Hepatocyte (in vitro differentiated cells): ENCODE measurements around the gene GPR157. TPM values are rescaled to one million over a fixed set of nuclear protein-coding genes. Genes with fewer than 3 reads are reported as not detected.

ENCODE experiments used
- DNase-seq: peaks from one replicate; pipeline ENCODE4 v3.0.0-alpha.2; 2016; ENCODE audit warnings: low spot score
- H2AFZ ChIP-seq: fragments of 200-600 bp; sonication (generic); 2 replicates; pipeline ENCODE4 v1.6.0; 2016; ENCODE audit warnings: antibody characterized with exemption, mild to moderate bottlenecking
- H3K27ac ChIP-seq: fragments of 200-600 bp; sonication (generic); 2 replicates; pipeline ENCODE4 v1.5.1; 2016; ENCODE audit warnings: mild to moderate bottlenecking
- H3K27me3 ChIP-seq: fragments of 200-600 bp; sonication (generic); 2 replicates; pipeline ENCODE4 v1.6.1; 2016
- H3K36me3 ChIP-seq: fragments of 200-600 bp; sonication (generic); replicated peaks from 2 replicates; pipeline ENCODE4 v1.5.1; 2016; ENCODE audit warnings: low read depth; ENCODE audit not compliant: insufficient read depth
- H3K4me1 ChIP-seq: fragments of 200-600 bp; sonication (generic); 2 replicates; pipeline ENCODE4 v1.5.1; 2016; ENCODE audit warnings: mild to moderate bottlenecking, moderate library complexity; ENCODE audit not compliant: insufficient read depth
- H3K4me2 ChIP-seq: fragments of 200-600 bp; sonication (generic); 2 replicates; pipeline ENCODE4 v1.6.0; 2016
- H3K4me3 ChIP-seq: fragments of 200-600 bp; sonication (generic); 2 replicates; pipeline ENCODE4 v1.5.1; 2016; ENCODE audit warnings: mild to moderate bottlenecking
- H3K79me2 ChIP-seq: fragments of 200-600 bp; sonication (generic); 2 replicates; pipeline ENCODE4 v1.6.0; 2017; ENCODE audit warnings: mild to moderate bottlenecking
- H3K9me2 ChIP-seq: fragments of 200-600 bp; sonication (generic); replicated peaks from 2 replicates; pipeline ENCODE4 v1.6.0; 2017; ENCODE audit warnings: mild to moderate bottlenecking; ENCODE audit not compliant: insufficient read depth
- H3K9me3 ChIP-seq: fragments of 200-600 bp; sonication (generic); 2 replicates; pipeline ENCODE4 v1.5.1; 2016; ENCODE audit warnings: low read depth, mild to moderate bottlenecking
- H4K20me1 ChIP-seq: fragments of 200-600 bp; sonication (generic); 2 replicates; pipeline ENCODE4 v1.6.0; 2016; ENCODE audit warnings: mild to moderate bottlenecking; ENCODE audit not compliant: insufficient read depth, poor library complexity, severe bottlenecking
- EZH2 ChIP-seq: fragments of 200-600 bp; sonication (generic); IDR thresholded peaks from 2 replicates; pipeline ENCODE4 v1.6.1; 2016; ENCODE audit warnings: antibody characterized with exemption, mild to moderate bottlenecking, borderline replicate concordance
- EZH2phosphoT487 ChIP-seq: fragments of 200-600 bp; sonication (generic); IDR thresholded peaks from one replicate; pipeline ENCODE4 v1.6.1; 2018; ENCODE audit warnings: antibody characterized with exemption, mild to moderate bottlenecking, low read depth, moderate library complexity; ENCODE audit not compliant: unreplicated experiment, severe bottlenecking
- WGBS: methylation state at CpG from one replicate; pipeline ENCODE4 v1.1.6; 2016; ENCODE audit warnings: low lambda C conversion rate; ENCODE audit errors: missing lambda C conversion rate; 5-methylcytosine and 5-hydroxymethylcytosine counted together
- polyA plus RNA-seq: library from polyadenylated mRNA; unstranded; fragments of >200 nt; fragmentation: Nextera tagmentation; extraction: Ambion mirVana; gene quantifications from 2 replicates; pipeline ENCODE4 v1.2.1, GENCODE V29; 2016
- total RNA-seq: library from RNA; depleted of rRNA; stranded (reverse); fragments of >200 nt; gene quantifications from 2 replicates; pipeline ENCODE4 v1.2.3, GENCODE V29; 2014
- TF ChIP-seq, protein P1 (sequence below): fragments of 200-600 bp; sonication (generic); IDR thresholded peaks from 2 replicates; pipeline ENCODE4 v1.5.1; 2016; ENCODE audit warnings: antibody characterized with exemption, mild to moderate bottlenecking; ENCODE audit not compliant: poor library complexity

The GPR157 gene
- total and polyA plus RNA-seq, 2 experiments from 2014 or later: 14.4 to 18.6 TPM

DNA sequence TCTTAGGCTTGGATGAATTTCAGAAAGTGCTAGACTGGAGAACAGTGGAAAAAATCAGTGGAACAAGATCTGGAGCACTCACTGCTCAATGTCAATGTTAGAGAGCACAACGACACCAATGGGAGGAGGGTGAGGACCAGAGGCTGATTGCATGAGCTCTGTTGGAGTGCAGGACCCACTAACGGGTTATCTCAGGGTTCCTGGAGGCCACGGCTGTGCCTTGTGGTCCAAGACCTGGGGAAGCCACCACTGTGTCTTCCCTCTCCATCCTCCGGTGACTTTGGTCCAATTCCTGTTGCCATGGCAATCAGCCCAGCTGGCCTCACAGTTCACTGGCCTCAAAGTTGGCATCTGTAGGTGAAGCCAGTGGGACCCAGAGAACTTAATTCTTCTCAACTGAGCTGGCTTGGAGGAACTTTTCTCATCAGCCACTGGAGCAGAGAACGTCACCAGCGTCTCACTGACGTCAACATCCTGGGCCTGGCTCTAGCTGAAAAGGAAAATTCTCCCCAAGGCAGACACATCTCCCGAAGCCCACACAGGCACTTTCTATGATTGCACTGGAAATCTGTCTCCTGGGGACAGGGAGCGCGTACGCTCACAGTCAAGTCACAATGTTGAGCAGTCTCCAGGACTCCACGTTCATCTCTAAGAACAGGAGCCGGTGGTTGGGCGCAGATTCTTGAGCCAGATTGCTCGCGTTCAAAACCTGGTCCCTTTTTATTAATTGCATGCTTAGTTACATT lies 21.9 kb upstream of the GPR157 start:
- no peaks in the 10 kb centered on the region for H3K27me3 ChIP-seq
- H3K27ac ChIP-seq: no peak overlapping the region
- H3K36me3 ChIP-seq: no peaks in the 10 kb centered on the region
- 96% methylated on average over 16 of the region's 16 CpGs for WGBS
- peaks cover 16% of the 10 kb centered on the region for H3K79me2 ChIP-seq
- H3K4me3 ChIP-seq: no peak overlapping the region
- TF ChIP-seq, protein P1, sequence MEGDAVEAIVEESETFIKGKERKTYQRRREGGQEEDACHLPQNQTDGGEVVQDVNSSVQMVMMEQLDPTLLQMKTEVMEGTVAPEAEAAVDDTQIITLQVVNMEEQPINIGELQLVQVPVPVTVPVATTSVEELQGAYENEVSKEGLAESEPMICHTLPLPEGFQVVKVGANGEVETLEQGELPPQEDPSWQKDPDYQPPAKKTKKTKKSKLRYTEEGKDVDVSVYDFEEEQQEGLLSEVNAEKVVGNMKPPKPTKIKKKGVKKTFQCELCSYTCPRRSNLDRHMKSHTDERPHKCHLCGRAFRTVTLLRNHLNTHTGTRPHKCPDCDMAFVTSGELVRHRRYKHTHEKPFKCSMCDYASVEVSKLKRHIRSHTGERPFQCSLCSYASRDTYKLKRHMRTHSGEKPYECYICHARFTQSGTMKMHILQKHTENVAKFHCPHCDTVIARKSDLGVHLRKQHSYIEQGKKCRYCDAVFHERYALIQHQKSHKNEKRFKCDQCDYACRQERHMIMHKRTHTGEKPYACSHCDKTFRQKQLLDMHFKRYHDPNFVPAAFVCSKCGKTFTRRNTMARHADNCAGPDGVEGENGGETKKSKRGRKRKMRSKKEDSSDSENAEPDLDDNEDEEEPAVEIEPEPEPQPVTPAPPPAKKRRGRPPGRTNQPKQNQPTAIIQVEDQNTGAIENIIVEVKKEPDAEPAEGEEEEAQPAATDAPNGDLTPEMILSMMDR: no peak
- TF ChIP-seq EZH2phosphoT487 (no peak), EZH2 (no peak)
- H3K9me3 ChIP-seq: no peaks in the 10 kb centered on the region
- H3K9me2 ChIP-seq: no peaks in the 10 kb centered on the region
- H4K20me1 ChIP-seq: no peaks in the 10 kb centered on the region
- H3K4me1 ChIP-seq: no peaks in the 10 kb centered on the region
- DNase-seq: no peak
- H2AFZ ChIP-seq: no peak overlapping the region
- H3K4me2 ChIP-seq: no peak overlapping the region

DNA sequence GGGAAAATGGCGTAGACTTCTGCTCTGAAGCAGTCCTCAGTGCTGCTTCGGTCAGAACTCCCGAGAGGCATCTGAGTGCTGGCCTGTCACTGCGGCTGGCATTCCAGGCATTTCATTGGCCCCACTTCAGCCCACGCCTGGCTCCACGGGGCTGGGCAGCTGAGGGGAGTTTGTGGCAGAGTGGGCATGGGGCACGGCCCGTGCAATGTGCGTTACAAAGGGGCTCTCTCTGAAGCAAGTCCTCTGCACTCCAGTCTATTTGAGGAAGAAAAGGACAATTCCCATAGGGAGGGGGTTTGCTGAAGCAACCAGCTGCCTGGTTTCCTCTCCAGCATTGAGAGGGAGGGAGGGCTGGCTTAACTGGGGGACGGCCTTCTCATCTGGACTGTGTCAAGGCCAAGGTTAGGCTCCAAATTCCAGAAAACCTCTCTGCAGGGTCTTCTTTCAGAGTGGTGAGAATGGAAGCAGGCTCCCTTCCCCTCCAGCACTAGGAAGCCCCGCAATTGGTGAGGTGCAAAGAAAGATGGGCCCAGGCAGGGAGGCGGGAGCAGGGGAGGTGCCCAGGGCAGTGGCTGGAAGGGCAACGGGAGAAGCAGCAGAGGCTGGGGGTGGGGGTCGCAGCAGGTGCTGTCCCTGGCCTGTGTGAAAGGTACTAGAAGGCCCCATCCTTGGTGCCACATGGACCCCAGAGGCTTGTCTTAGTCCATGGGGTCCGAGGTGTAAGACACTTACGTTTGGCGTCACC lies 21.1 kb upstream of the GPR157 start:
- no peak for DNase-seq
- H2AFZ ChIP-seq: no peak overlapping the region
- WGBS: 75% methylated on average over 17 of the region's 17 CpGs
- H4K20me1 ChIP-seq: no peaks in the 10 kb centered on the region
- H3K27ac ChIP-seq: no peak overlapping the region
- H3K4me3 ChIP-seq: no peak overlapping the region
- no peak for TF ChIP-seq EZH2
- TF ChIP-seq, protein P1: no peak
- no peak for TF ChIP-seq EZH2phosphoT487
- H3K79me2 ChIP-seq: peaks cover 10% of the 10 kb centered on the region
- H3K36me3 ChIP-seq: no peaks in the 10 kb centered on the region
- no peaks in the 10 kb centered on the region for H3K9me2 ChIP-seq
- no peak overlapping the region for H3K4me2 ChIP-seq
- H3K9me3 ChIP-seq: no peaks in the 10 kb centered on the region
- no peaks in the 10 kb centered on the region for H3K27me3 ChIP-seq
- H3K4me1 ChIP-seq: no peaks in the 10 kb centered on the region

DNA sequence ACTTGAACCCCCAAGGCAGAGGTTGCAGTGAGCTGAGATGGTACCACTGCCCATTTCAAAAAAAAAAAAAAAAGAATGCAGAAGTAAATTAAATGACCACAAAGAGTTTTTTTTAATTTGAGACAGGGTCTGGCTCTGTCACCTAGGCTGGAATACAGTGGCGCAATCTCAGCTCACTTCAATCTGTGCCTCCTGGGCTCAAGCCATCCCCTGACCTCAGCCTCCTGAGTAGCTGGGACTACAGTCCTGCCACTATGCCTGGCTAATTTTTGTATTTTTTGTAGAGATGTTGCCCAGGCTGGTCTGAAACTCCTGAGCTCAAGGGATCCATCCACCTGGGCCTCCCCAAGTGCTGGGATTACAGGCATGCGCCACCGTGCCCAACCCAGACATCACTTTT lies 20.2 kb upstream of the GPR157 start:
- Histone ChIP-seq H3K4me1 (no peaks in the 10 kb centered on the region), H3K79me2 (peaks cover 3% of the 10 kb centered on the region), H2AFZ (no peak overlapping the region), H3K36me3 (no peaks in the 10 kb centered on the region), H3K9me3 (no peaks in the 10 kb centered on the region), H3K4me3 (no peak overlapping the region), H3K27ac (no peak overlapping the region), H4K20me1 (no peaks in the 10 kb centered on the region), H3K4me2 (no peak overlapping the region), H3K9me2 (no peaks in the 10 kb centered on the region), H3K27me3 (no peaks in the 10 kb centered on the region)
- 96% methylated on average over 3 of the region's 3 CpGs for WGBS
- TF ChIP-seq EZH2phosphoT487 (no peak), EZH2 (no peak)
- TF ChIP-seq, protein P1: no peak
- DNase-seq: no peak
